HK-2 (cell line): Measurements from ENCODE around the gene CD74.

ENCODE experiments used
- DNase-seq: peaks from one replicate; pipeline ENCODE4 v3.0.0-alpha.2; 2018; ENCODE audit not compliant: unreplicated experiment

The CD74 gene

DNA sequence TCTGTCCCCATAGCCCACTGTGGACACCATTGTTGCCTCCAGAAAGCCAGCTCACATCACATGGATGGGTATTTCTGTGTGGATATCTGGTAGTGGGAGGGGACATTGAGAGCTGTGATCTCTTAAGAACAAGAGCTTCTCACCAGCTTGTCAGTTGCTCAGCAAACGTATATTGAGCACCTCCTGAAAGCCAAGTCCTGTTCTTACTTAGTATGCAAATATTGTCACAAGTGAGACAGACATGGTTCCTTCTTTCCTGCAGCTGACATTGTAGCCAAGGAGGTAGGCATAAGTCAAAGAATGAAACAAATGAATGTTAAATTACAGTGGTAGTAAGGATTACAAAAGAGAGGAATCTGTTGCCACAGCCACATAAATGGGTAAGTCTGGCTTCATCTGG lies 51.4 kb downstream of the CD74 start:
- DNase-seq = no peak

DNA sequence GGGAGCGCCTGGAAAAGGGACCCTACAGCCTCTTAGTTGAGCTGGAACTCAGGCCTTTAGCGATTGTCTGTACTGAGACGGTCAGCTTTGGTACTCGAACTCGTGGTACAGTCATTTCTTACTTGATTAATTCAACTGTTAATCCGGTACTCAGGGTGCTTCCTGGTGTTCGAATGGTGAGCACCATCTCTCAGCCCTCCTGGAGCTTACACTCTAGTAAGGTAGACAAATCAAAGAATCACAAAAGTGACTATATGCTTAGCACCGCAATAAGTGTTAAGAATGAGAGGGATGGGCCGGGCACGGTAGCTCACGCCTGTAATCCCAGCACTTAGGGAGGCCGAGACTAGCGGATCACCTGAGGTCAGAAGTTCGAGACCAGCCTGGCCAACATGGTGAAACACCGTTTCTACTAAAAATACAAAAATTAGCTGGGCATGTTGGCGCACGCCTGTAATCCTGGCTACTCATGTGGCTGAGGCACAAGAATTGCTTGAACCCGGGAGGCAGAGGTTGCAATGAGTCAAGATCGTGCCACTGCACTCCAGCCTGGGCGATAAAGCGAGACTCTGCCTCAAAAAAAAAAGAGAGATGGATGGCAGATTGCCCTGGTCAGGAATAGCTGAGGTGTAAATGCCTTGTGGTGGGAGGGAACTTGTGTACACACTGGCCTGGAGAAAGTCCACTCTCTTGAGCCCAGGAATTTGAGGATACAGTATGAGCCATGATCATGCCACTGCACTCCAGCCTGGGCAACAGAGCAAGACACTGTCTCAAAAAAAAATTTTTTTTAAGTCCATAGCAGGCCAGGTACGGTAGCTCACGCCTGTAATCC lies 54.2 kb downstream of the CD74 start:
- DNase-seq = peak; percentile 27

DNA sequence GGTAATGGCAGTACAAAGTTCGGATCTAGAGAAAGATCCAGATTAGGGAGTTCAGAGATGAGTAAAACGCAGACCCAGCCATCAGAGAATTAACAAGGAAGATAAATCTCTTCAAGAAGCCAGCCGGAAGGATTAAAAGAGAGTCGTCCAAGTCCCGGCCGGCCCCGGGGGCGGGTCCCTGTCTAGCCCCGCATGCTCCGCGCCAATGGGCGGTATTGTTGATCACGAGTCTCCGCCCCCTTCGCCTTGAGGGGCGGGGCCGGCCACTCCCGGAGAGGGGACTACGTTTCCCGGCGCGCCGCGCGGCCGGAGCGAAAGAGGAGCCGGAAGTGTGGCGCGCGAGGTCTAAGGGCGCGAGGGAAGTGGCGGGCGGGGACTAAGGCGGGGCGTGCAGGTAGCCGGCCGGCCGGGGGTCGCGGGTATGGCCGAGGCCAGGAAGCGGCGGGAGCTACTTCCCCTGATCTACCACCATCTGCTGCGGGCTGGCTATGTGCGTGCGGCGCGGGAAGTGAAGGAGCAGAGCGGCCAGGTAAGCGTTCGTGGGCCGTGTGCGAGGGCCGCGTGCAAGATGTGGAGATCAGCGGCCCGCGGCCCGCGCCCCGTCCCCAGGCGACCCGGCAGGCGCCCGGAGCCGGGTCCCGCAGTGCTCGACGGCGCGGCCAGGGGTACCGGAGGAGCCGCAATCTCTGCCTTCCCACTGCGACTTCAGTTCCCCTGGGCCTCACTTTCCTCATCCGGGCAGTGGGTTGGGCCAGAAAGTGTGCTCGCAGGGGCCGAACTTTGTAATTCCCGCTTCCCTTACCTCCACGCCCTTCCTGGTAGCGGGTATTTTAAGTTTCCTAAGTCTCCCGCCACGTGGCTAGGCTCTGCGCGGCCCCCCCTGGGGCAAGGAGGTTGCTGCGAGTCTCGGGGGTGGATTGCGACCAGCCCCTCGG lies 55.1 kb downstream of the CD74 start, which contains the start of gene TCOF1:
Gene TCOF1, plus strand, starts transcription at position 372 of the 935 bp plus-strand sequence. Its CDS starts 50 bp downstream, at position 422.
- DNase-seq = peak; percentile 91

DNA sequence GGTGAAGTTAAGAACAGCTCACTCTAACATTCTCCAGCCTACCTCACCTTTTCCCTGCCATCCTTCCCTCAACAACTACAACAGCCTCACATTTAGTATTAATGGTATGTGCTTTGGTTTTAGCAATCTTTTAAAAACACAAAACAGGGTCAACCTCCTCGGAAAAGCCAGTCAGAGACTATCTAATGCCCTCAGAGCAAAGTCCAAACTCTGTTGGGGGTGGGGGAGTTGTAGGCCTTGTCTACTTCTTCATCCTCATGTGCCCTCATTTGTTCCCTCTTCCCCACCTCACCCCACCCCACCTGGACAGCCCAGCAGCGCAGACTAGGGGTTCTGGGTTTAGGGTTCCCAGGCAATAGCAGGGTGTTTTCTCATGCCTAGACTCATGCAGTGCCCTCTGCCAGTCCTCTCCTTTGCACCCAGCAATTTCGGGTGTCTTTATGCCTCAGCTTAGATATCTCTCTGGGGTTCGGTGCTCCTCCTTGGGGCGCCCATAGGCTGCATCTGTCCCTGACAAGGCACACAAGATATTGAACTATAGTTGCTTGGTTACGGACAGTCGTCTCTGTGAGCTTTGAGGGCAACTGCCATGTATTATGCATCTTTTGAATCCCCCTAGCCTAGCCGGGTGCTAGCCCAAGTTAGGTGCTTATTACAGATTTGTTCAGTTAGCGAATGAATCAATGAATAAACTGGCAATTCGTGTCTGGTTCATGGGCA lies 56.0 kb downstream of the CD74 start:
- no peak for DNase-seq

DNA sequence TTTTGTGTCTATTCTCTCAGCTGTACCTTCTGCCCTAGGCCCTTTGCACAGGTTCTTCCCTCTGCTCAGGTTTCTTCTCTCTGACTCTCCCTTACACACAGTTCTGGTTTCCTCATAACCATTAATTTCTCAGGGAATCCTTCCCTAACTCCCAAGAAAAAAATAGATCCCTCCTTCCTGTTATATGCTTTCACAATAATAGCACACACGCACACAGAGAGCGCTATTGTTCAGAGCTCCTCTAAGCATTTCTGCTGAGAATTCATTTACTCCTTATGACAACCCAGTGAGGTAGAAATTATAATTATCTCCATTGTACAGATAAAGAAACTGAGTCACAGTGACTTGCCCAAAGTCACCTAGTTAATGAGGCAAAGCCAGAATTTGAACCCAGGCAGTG lies 56.9 kb downstream of the CD74 start:
- DNase-seq = no peak

DNA sequence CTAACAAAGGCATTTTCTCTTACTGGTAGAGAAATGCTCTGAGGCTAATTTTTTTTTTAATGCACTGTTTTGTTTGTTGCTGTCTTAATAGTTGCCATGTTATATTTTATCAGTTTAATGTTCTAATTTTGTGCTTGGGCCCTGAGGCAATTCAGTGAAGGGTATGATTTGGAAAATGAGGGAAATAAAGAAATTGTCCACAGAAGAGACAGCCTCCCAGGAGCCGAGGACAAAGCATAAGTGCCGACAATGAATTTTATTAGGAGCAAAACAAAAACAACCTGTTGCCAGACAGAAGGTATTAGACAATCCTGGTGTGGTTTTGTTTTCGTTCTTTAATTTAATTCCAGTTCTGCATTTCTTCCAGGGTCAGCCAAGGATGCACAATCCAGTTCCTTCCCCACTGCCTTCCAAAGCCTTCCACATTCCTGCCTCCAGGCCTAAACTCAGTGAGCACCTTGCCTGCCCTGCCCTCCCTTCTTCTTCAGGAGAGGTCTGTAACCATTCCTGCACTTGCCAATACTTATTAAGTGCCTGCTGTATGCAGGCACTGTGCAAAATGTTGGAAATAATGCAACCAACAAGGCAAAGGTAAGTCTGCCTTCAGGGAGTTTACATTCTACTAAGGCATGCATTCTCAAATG lies 59.6 kb downstream of the CD74 start:
- DNase-seq = no peak

DNA sequence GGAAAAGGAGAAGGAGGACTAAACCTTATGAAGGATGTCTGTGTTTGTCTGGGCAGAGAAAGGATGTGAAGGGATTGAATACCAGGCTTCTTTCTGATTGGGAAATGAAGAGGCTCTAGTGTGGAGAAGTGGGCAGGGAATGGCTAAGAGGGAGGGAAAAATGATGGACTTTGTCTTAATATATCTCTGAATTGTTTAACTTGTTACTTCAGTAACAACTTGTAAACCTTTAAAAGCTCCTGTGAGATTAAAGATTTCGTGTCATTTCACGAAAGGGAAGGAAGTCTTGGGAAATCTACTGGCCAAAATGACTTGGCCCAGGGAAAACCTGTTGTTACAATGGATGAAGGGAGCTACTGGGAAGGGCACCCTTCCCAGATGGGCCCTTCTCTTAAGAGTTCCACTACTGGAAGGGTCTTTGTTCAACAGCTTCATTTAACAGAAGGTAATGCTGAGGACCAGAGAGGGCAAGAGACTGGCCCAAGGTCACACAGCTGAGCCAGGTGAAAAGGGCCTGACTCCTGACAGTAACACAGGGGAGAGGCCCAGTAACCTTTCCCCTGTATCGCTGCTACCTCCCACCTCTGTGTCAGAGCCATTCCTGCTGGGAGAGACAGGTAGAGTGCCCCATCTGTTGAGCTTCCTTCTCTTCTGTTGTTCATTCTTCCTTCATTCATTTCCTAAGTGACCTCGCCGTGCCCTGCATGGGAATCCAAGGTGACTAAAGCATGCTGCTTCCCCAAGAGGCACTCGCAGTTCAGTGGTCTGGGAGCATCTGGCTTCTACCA lies 60.3 kb downstream of the CD74 start:
- no peak for DNase-seq
